ENCODE data around the gene RSPO3. TPM values are rescaled to one million over a fixed set of nuclear protein-coding genes. Genes with fewer than 3 reads are reported as not detected.

The RSPO3 gene
- total and polyA plus RNA-seq, 2 of the 13 experiments (the other 11 are each of a cell fraction or from before 2014, with no cell fraction given), result not detected

DNA sequence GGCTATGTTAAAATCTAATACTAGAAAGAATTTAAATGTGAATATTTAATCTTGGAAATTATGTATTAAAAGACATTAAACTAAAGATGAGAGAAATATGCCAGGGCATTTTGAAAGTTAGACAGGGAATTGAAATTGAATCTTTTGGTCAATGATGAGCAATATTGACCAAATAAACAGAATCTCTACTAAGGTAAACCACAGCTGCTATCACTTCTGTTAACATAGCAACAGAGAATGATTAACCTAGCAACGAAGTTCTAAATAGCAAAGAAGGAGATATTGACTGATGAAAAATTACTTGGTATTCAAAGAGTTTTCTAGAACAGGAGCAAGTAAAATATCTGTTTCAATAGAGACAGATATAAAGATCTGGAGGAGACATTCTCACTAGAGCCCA lies 45.2 kb upstream of the RSPO3 start:
- FAIRE-seq, result no peak

More for the DNA sequence above, 45.2 kb upstream of the RSPO3 start:
- Histone ChIP-seq H3K79me2 (ENCODE audit: insufficient read depth, low read length) (no peaks in the 10 kb centered on the region), H3K4me1 (ENCODE audit: insufficient read depth, low read length) (no peaks in the 10 kb centered on the region), H2AFZ (ENCODE audit: low read length) (no peak overlapping the region), H3K9ac (ENCODE audit: insufficient read depth, low read depth, low read length) (no peak overlapping the region), H3K27ac (ENCODE audit: extremely low read length, insufficient read depth, low read length) (no peak overlapping the region), H3K9me3 (ENCODE audit: low read length) (no peaks in the 10 kb centered on the region), H3K36me3 (replicated peaks in 1 of 2; ENCODE audit: control insufficient read depth in 1 of 2, insufficient read depth in 2 of 2, low read length in 2 of 2) (no peaks in the 10 kb centered on the region), H4K20me1 (ENCODE audit: insufficient read depth, low read length) (no peaks in the 10 kb centered on the region), H3K4me2 (ENCODE audit: low read depth, low read length) (no peak overlapping the region), H3K27me3 (ENCODE audit: control insufficient read depth in 1 of 2, insufficient read depth in 2 of 2, low read length in 2 of 2) (no peaks in the 10 kb centered on the region; a peak in 1 of 5 replicates), H3K4me3 (replicated peaks in 1 of 3; ENCODE audit: insufficient read depth in 1 of 3, low read depth in 2 of 3, low read length in 3 of 3) (no peak overlapping the region)
- ChIA-PET POLR2A (no interaction called here), CTCF (ENCODE audit: low intra/inter-chr PET ratio, low total read pairs) (no interaction called here)
- intact Hi-C loops (cut with micrococcal nuclease; ENCODE audit: unreplicated experiment) (no loop called here), in situ Hi-C loops (cut with HindIII; ENCODE audit: extremely low pct_ligation_motif_present, low pct_unique_long_range_greater_than_20kb) (no loop called here)
- TF ChIP-seq MBNL3 (CRISPR knock-in tag; conservative IDR thresholded peaks at IDR 0.05), result no peak
- no peak for TF ChIP-seq ZNF713 (CRISPR knock-in tag; IDR thresholded peaks at IDR 0.05)
- TF ChIP-seq PRDM4 (CRISPR knock-in tag; IDR thresholded peaks at IDR 0.05; ENCODE audit: borderline replicate concordance), result no peak
- no peak for TF ChIP-seq ZMYM3 (CRISPR knock-in tag; IDR thresholded peaks at IDR 0.05)
- no peak for TF ChIP-seq NR3C1 (CRISPR knock-in tag; IDR thresholded peaks at IDR 0.05)
- no peak for TF ChIP-seq CENPX (CRISPR knock-in tag; IDR thresholded peaks at IDR 0.05)
- TF ChIP-seq GMEB1 (CRISPR knock-in tag; IDR thresholded peaks at IDR 0.05; ENCODE audit: borderline replicate concordance), result no peak
- TF ChIP-seq PAF1 (CRISPR knock-in tag; IDR thresholded peaks at IDR 0.05), result no peak
- TF ChIP-seq NFE2L2 (IDR thresholded peaks at IDR 0.05; ENCODE audit: low read length), result no peak
- TF ChIP-seq, protein P1, sequence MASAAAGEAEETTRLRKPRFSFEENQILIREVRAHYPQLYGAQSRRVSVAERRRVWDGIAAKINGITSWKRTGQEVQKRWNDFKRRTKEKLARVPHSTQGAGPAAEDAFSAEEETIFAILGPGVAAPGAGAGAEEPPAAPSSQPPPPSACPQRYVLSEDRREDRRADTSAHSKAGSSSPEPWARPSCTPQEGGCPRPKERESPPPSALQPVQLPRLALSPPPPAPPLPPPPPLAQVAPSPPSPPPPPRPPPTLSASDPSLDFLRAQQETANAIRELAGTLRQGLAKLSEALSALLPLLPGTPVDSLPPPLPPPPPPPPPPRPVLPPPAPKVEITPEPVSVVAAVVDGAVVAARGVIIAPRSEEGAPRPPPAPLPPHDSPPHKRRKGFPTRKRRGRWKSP (CRISPR knock-in tag; IDR thresholded peaks at IDR 0.05), result no peak
- TF ChIP-seq KMT2A (CRISPR knock-in tag; IDR thresholded peaks at IDR 0.05), result no peak
- TF ChIP-seq, protein P2, sequence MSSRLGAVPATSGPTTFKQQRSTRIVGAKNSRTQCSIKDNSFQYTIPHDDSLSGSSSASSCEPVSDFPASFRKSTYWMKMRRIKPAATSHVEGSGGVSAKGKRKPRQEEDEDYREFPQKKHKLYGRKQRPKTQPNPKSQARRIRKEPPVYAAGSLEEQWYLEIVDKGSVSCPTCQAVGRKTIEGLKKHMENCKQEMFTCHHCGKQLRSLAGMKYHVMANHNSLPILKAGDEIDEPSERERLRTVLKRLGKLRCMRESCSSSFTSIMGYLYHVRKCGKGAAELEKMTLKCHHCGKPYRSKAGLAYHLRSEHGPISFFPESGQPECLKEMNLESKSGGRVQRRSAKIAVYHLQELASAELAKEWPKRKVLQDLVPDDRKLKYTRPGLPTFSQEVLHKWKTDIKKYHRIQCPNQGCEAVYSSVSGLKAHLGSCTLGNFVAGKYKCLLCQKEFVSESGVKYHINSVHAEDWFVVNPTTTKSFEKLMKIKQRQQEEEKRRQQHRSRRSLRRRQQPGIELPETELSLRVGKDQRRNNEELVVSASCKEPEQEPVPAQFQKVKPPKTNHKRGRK (CRISPR knock-in tag; IDR thresholded peaks at IDR 0.05), result no peak
- TF ChIP-seq SPEN (CRISPR knock-in tag; IDR thresholded peaks at IDR 0.05; ENCODE audit: low read depth), result no peak
- no peak for TF ChIP-seq MXD4 (CRISPR knock-in tag; IDR thresholded peaks at IDR 0.05)
- no peak for TF ChIP-seq ZNF75D (CRISPR knock-in tag; IDR thresholded peaks at IDR 0.05; ENCODE audit: borderline replicate concordance)
- TF ChIP-seq FOXM1 (CRISPR knock-in tag; IDR thresholded peaks at IDR 0.05), result no peak
- no peak for TF ChIP-seq FLYWCH1 (CRISPR knock-in tag; IDR thresholded peaks at IDR 0.05)
- no peak for TF ChIP-seq NFIC (IDR thresholded peaks at IDR 0.05; ENCODE audit: low read length)
- TF ChIP-seq MIER3 (CRISPR knock-in tag; IDR thresholded peaks at IDR 0.05; ENCODE audit: borderline replicate concordance), result no peak
- TF ChIP-seq ZNF501 (CRISPR knock-in tag; IDR thresholded peaks at IDR 0.05), result no peak
- WGBS (ENCODE audit: low lambda C conversion rate), result 0% methylated on average over 1 of the region's 1 CpG
- no TSS peak for BruUV-seq (replicated peaks)
- no peak for ATAC-seq
- DNase-seq (ENCODE audit: low spot score), result no peak

Measured in HepG2 (cell line).